Upper lobe of left lung (tissue), 6 donors: ENCODE measurements around the gene CHRNA5. TPM values are rescaled to one million over a fixed set of nuclear protein-coding genes. Genes with fewer than 3 reads are reported as not detected.

Source experiments
- ATAC-seq, 2 donors: fragments of 200-7000 bp; cut with Tn5 transposase; one replicate each; pipeline ENCODE4 v1.9.1; 2022; ENCODE audit warnings: mild to moderate bottlenecking in 2 of 2, moderate library complexity in 2 of 2; ENCODE audit not compliant: low FRiP score in 2 of 2
- DNase-seq, 2 donors: peaks; one replicate each; pipeline ENCODE4 v3.0.0-alpha.2; 2019 to 2020
- H3K27ac ChIP-seq, 4 donors: fragments of 200-600 bp; sonication (generic); one replicate each; pipeline ENCODE4 v1.5.1; 2016 to 2019
- H3K27me3 ChIP-seq, 4 donors: fragments of 200-600 bp; sonication (generic); one replicate each; pipeline ENCODE4 v1.5.1; 2017 to 2019
- H3K36me3 ChIP-seq, 4 donors: fragments of 200-600 bp; sonication (generic); one replicate each; pipeline ENCODE4 v1.5.1; 2016 to 2019
- H3K4me1 ChIP-seq, 4 donors: fragments of 200-600 bp; sonication (generic); one replicate each; pipeline ENCODE4 v1.5.1; 2018 to 2019
- H3K4me3 ChIP-seq, 4 donors: fragments of 200-600 bp; sonication (generic); one replicate each; pipeline ENCODE4 v1.5.1; 2017 to 2019; ENCODE audit warnings: mild to moderate bottlenecking in 2 of 4, moderate library complexity in 1 of 4
- H3K9me3 ChIP-seq, 4 donors: fragments of 200-600 bp; sonication (generic); one replicate each; pipeline ENCODE4 v1.5.1; 2018 to 2019
- CTCF ChIP-seq, 6 experiments: fragments of 450-650 bp in 4 of 6; fragments of 200-600 bp in 2 of 6; sonication (generic) in 2 of 6; IDR thresholded peaks; one replicate each; pipeline ENCODE4 v1.5.1; 2016 to 2019; ENCODE audit warnings: antibody characterized with exemption in 6 of 6
- EP300 ChIP-seq, 4 donors: sonication (generic); formaldehyde crosslinking; IDR thresholded peaks; one replicate each; pipeline ENCODE4 v1.5.1; 2017; ENCODE audit warnings: antibody characterized with exemption in 4 of 4, control low read depth in 2 of 4
- POLR2A ChIP-seq, 4 donors: fragments of 450-650 bp; IDR thresholded peaks; one replicate each; pipeline ENCODE4 v1.5.1; 2016 to 2017; ENCODE audit warnings: antibody characterized with exemption in 4 of 4, mild to moderate bottlenecking in 2 of 4
- POLR2AphosphoS5 ChIP-seq, 2 donors: sonication (generic); formaldehyde crosslinking; IDR thresholded peaks; one replicate each; pipeline ENCODE4 v1.5.1; 2017; ENCODE audit warnings: antibody characterized with exemption in 2 of 2
- WGBS, 2 donors: methylation state at CpG; one replicate each; pipeline ENCODE4 v1.1.5; 2017 to 2018; 5-methylcytosine and 5-hydroxymethylcytosine counted together
- total RNA-seq, 6 donors: library from RNA; depleted of rRNA in 4 of 6; stranded (reverse); fragments of >200 nt in 4 of 6; gene quantifications; one replicate each; pipeline versions ENCODE4 v1.1.0 to v1.2.1, GENCODE V29; 2016 to 2021
- donor health status: DM: no; HTN: no; CAD: no; lungs with moderate emphysema.
- donor health status: DM: no; HTN: yes; CAD: no; lungs with severe emphysema.

The CHRNA5 gene
- total RNA-seq, 6 donors from 2014 or later: 0.29 to 1.5 (median 0.38) TPM; not detected in 2

GRCh38 chr15:78625606-78626280 is 60.4 kb downstream of the CHRNA5 start:
- Histone ChIP-seq H3K4me1 (peaks cover 4 to 6% (median 4%) of the 10 kb centered on the region in 4 donors), H3K4me3 (no peak overlapping the region), H3K36me3 (no peaks in the 10 kb centered on the region), H3K27me3 (peaks cover 0 to 11% (median 4%) of the 10 kb centered on the region in 4 donors), H3K9me3 (no peaks in the 10 kb centered on the region), H3K27ac (no peak overlapping the region)
- peak in 1 of 2 donors; percentile 12 for DNase-seq
- whole genome bisulfite sequencing, 2 donors: 76 to 86% methylated on average over 6 to 12 of the region's 12 CpGs
- ATAC-seq: no peak
- TF ChIP-seq CTCF (IDR thresholded peaks at IDR 0.05) (no peak), POLR2AphosphoS5 (IDR thresholded peaks at IDR 0.05) (no peak), POLR2A (IDR thresholded peaks at IDR 0.05) (no peak), EP300 (IDR thresholded peaks at IDR 0.05) (no peak)

GRCh38 chr15:78626381-78626995 is 61.2 kb downstream of the CHRNA5 start:
- TF ChIP-seq POLR2AphosphoS5 (IDR thresholded peaks at IDR 0.05) (no peak), POLR2A (IDR thresholded peaks at IDR 0.05) (no peak), CTCF (IDR thresholded peaks at IDR 0.05) (no peak), EP300 (IDR thresholded peaks at IDR 0.05) (no peak)
- DNase-seq (peak in 1 of 2 donors; percentile 3), ATAC-seq (no peak)
- Histone ChIP-seq H3K27me3 (peaks cover 0 to 5% (median 0%) of the 10 kb centered on the region in 4 donors), H3K4me1 (no peaks in the 10 kb centered on the region), H3K27ac (no peak overlapping the region), H3K36me3 (no peaks in the 10 kb centered on the region), H3K9me3 (no peaks in the 10 kb centered on the region), H3K4me3 (no peak overlapping the region)
- 81 to 85% methylated on average over 6 of the region's 6 CpGs for WGBS, 2 donors

GRCh38 chr15:78627348-78627747 is 62.0 kb downstream of the CHRNA5 start:
- DNase-seq: peak in 1 of 2 donors; percentile 4
- H3K27me3 ChIP-seq: no peaks in the 10 kb centered on the region
- H3K9me3 ChIP-seq: no peaks in the 10 kb centered on the region

GRCh38 chr15:78628227-78628626 is 62.9 kb downstream of the CHRNA5 start:
- DNase-seq (peak in 1 of 2 donors; percentile 7), ATAC-seq (no peak)
- 68 to 82% methylated on average over 6 of the region's 6 CpGs for WGBS, 2 donors
- Histone ChIP-seq H3K27me3 (no peaks in the 10 kb centered on the region), H3K4me3 (no peak overlapping the region), H3K27ac (no peak overlapping the region), H3K4me1 (no peaks in the 10 kb centered on the region), H3K9me3 (peaks cover 0 to 2% (median under 1%) of the 10 kb centered on the region in 4 donors), H3K36me3 (no peaks in the 10 kb centered on the region)
- TF ChIP-seq CTCF (IDR thresholded peaks at IDR 0.05) (no peak), POLR2A (IDR thresholded peaks at IDR 0.05) (no peak), EP300 (IDR thresholded peaks at IDR 0.05) (no peak), POLR2AphosphoS5 (IDR thresholded peaks at IDR 0.05) (no peak)

More at GRCh38 chr15:78627348-78627747, 62.0 kb downstream of the CHRNA5 start:
- H3K36me3 ChIP-seq: no peaks in the 10 kb centered on the region
- WGBS, 2 donors: 74 to 80% methylated on average over 8 of the region's 8 CpGs
- TF ChIP-seq EP300 (IDR thresholded peaks at IDR 0.05) (no peak), CTCF (IDR thresholded peaks at IDR 0.05) (no peak), POLR2AphosphoS5 (IDR thresholded peaks at IDR 0.05) (no peak), POLR2A (IDR thresholded peaks at IDR 0.05) (no peak)
- H3K27ac ChIP-seq: no peak overlapping the region
- no peak overlapping the region for H3K4me3 ChIP-seq
- no peaks in the 10 kb centered on the region for H3K4me1 ChIP-seq
- ATAC-seq: no peak
